KG1 (cell line): Measurements from ENCODE around the gene AP1G2.

ENCODE experiments used
- DNase-seq: peaks from one replicate; lab custom pipeline; 2025; lab: John Stamatoyannopoulos, UW

The AP1G2 gene

GRCh38 chr14:23570806-23571483, 3.4 kb upstream of the AP1G2 start:
- no peak for DNase-seq

GRCh38 chr14:23569443-23570151, 2.0 kb upstream of the AP1G2 start:
- DNase-seq: no peak

- DNase-seq: peak; percentile 40
These were observed 1.2 kb upstream of the AP1G2 start for GRCh38 chr14:23568600-23569331.

GRCh38 chr14:23568021-23568599, 519 bp upstream of the AP1G2 start:
- DNase-seq: no peak

- no peak for DNase-seq
These were observed 809 bp downstream of the AP1G2 start for GRCh38 chr14:23566778-23567185.

- no peak for DNase-seq
These were observed 1.3 kb downstream of the AP1G2 start for GRCh38 chr14:23566112-23566777.

GRCh38 chr14:23565626-23566025, 2.0 kb downstream of the AP1G2 start:
- DNase-seq: no peak

- no peak for DNase-seq
These were observed 2.7 kb downstream of the AP1G2 start for GRCh38 chr14:23564876-23565275.

- no peak for DNase-seq
These were observed 3.3 kb downstream of the AP1G2 start for GRCh38 chr14:23564181-23564812.

- no peak for DNase-seq
These were observed 4.0 kb downstream of the AP1G2 start for GRCh38 chr14:23563473-23564180.

GRCh38 chr14:23562822-23563472, 4.6 kb downstream of the AP1G2 start:
- no peak for DNase-seq

- no peak for DNase-seq
These were observed 5.4 kb downstream of the AP1G2 start for GRCh38 chr14:23561873-23562821.

- no peak for DNase-seq
These were observed 6.3 kb downstream of the AP1G2 start for GRCh38 chr14:23561259-23561658.

GRCh38 chr14:23559926-23560520, 7.6 kb downstream of the AP1G2 start:
- DNase-seq: no peak

GRCh38 chr14:23559010-23559925, 8.3 kb downstream of the AP1G2 start:
- peak; percentile 5 for DNase-seq

- DNase-seq: no peak
These were observed 9.1 kb downstream of the AP1G2 start for GRCh38 chr14:23558346-23559009.

GRCh38 chr14:23557946-23558345, 9.6 kb downstream of the AP1G2 start:
- no peak for DNase-seq
